Activated T-cell treated with anti-CD3 and anti-CD28 coated beads for 24 hours (primary cell): ENCODE data around the gene ATP5PF.
"Not testable (repeated sequence)": the region's sequence is repeated elsewhere in the genome, so short reads cannot be mapped to it uniquely, and the experiment has no call there.

Experiments
- DNase-seq: peaks from one replicate; pipeline ENCODE4 v3.0.0-alpha.2; 2020; ENCODE audit warnings: low read depth

Gene ATP5PF

GRCh38 chr21:25722631-25723030 lies 12.1 kb downstream of the ATP5PF start:
- no peak for DNase-seq

DNA sequence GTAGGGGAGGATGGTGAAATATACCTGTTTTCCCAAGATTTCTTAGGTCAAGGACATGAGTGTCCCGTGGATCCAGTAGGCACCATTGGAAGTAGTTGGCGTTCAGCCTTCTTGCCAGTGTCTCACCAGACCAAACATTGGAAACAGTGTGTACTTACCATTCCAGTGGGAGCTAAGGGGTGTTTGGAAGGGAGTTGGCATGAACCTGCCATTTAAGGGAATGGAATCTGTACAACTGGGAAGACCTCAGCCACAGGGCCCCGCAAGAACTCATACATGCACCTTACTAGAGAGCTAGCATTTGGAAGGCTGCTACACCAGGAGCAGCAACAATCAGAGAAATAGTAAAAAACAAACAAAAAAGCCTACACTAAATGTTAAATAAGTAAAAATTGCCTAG lies 12.7 kb downstream of the ATP5PF start:
- DNase-seq: no peak

- DNase-seq: no peak
Observed at GRCh38 chr21:25717491-25718147, 17.1 kb downstream of the ATP5PF start.

GRCh38 chr21:25714066-25714465 lies 20.6 kb downstream of the ATP5PF start:
- DNase-seq: not testable (repeated sequence)

- DNase-seq: no peak
Observed at GRCh38 chr21:25710550-25710949, 24.2 kb downstream of the ATP5PF start.

DNA sequence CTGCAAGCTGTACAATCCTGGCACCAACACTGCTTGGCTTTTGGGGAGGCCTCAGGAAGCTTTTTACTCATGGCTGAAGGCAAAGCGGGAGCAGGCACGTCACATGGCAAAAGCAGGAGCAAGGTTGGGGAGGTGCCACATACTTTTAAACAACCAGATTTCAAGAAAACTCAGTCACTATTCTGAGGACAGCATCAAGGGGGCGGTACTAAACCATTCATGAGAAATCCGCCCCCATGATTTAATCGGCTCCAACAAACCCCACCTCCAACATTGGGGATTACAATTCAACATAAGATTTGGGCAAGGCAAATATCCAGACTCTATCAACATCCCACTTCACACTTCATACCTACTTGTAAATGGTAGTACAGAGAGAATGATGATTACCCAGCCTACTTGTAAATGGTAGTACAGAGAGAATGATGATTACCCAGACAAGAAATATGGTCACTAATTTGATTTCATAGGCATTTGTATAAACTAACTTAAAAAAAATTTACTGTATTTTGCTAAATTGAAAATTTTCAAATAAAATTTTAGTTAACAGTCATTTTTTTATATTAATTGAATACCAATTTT lies 24.9 kb downstream of the ATP5PF start:
- DNase-seq: no peak

- peak; percentile 14 for DNase-seq
Observed at GRCh38 chr21:25708467-25709065, 26.1 kb downstream of the ATP5PF start.

- no peak for DNase-seq
Observed at GRCh38 chr21:25701529-25701928, 33.2 kb downstream of the ATP5PF start.

GRCh38 chr21:25700741-25701140 lies 34.0 kb downstream of the ATP5PF start:
- no peak for DNase-seq

DNA sequence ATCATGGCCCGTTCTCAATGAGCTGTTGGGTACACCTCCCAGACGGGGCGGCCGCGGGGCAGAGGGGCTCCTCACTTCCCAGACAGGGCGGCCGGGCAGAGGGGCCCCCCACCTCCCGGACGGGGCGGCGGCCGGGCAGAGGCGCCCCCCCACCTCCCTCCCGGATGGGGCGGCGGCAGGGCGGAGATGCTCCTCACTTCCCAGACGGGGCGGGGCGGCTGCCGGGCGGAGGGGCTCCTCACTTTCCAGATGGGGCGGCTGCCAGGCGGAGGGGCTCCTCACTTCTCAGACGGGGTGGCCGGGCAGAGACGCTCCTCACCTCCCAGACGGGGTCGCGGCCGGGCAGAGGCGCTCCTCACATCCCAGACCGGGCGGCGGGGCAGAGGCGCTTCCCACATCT lies 39.2 kb downstream of the ATP5PF start:
- DNase-seq: not testable (repeated sequence)

DNA sequence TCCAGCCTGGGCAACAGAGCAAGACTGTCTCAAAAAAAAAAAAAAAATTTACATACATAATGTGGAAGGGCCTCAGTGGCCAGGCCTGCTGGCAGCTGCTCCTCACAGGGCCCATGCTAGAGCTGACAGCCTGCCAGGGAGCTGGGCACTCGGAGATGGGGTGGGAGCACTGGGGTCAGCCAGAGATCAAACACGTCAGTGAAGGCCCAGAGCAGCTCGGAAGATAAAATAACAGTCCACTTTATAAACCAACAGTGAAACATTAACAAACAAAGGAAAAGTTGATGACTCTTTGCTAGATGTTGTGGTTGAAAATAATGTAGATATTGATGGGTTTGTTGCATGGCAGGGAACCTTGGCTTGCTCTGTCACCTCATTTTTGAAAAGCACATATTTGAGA lies 42.7 kb downstream of the ATP5PF start:
- no peak for DNase-seq

DNA sequence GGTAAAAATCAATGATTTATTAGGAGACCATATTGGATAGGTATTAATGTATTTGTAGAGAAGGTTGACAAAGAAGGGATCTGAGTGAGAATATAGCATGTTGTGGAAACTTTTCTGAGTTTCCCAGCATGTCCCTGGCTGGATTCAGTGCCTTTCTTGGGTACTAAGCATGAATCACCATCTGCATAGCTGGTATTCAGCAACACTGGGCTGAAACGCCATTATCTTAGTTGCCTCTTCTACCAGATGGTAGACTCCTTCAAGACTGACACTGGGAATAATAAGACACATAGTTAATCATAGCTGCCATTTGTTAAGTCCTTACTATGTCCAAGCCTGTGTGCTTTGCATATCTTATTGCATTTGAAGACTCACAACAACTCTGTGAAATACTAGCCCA lies 45.5 kb downstream of the ATP5PF start:
- no peak for DNase-seq

DNA sequence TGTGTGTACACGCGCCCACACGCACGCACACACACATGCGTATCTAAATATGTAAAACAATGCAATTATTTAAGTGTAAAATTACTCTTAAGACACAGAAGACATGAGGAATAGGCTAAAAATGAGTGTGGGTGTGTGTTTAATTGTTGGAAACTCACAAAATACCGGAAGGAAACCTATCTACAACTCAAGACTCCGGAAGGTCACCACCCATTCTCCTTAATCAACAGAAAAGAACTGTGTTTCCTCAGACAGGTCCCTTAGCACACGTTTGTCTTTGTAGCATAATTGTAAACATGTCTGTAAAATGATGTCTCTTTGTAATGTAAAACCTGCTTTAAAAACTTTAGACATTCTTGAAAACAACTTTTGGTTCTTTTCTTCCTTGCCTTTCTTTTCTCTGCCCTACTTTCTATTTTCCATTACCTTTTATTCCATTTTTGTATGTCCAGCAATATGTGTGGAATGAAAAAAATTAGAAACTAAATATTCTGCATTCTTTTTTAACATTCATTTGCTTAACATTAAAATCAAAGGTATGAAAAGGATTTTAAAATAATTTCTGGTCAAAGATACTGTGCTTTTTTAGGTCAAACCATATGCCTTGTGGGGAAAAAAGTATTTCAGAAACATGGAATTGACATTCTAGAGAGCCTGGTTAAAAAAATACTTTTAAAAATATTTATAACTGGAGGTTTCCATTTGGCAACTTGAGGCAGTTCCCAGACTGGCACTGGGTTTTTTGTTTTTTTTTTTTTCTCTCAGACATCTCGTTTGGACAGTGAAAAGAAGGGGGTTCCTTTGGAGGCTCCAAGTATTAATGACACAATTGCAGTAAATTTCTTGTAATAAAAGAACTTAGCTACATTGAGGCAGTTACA lies 46.2 kb downstream of the ATP5PF start:
- no peak for DNase-seq

GRCh38 chr21:25687787-25688186 lies 46.9 kb downstream of the ATP5PF start:
- no peak for DNase-seq

DNA sequence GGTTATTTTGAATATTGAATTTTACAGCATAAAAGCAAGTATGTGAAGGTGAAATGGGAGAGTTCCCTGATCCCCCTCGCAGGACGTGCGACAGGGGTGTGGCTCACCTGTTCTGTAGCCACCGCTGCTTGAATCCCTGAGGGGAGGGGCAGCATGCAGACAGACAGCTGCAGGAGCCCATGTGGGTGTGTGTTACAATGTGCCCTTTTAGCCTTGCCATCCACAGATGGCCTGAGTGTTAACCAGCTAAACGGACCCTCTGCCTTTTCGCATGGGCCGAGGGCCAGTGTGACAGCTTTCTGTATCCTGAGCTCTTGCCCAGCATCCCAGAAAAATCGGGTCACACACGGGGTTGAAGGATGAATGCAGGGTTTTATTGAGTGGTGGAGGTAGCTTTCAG lies 52.3 kb downstream of the ATP5PF start:
- no peak for DNase-seq

GRCh38 chr21:25676451-25676850 lies 58.3 kb downstream of the ATP5PF start:
- DNase-seq: no peak
